Stomach (tissue), 9 donors: Measurements from ENCODE around the gene RALGAPA2. TPM values are rescaled to one million over a fixed set of nuclear protein-coding genes. Genes with fewer than 3 reads are reported as not detected.
A peak's percentile ranks its signal among the peaks of the same experiment; 100 is the strongest.

ENCODE experiments used
- DNase-seq, 2 donors: peaks; one replicate each; pipeline versions ENCODE4 v3.0.0 to v3.0.0-alpha.2; 2013 to 2019
- H3K27ac ChIP-seq, 5 donors: fragments of 200-600 bp in 4 of 5; sonication (generic) in 4 of 5; one replicate each; pipeline ENCODE4 v1.5.1; 2013 to 2019; ENCODE audit warnings: mild to moderate bottlenecking in 1 of 5, moderate library complexity in 1 of 5
- H3K27me3 ChIP-seq, 3 donors: fragments of 200-600 bp; sonication (generic); one replicate each; pipeline ENCODE4 v1.5.1; 2017 to 2019; ENCODE audit warnings: mixed run types in 1 of 3
- H3K36me3 ChIP-seq, 4 donors: fragments of 200-600 bp; sonication (generic); 1 replicate in 3 of 4; 2 replicates in 1 of 4; pipeline ENCODE4 v1.5.1; 2016 to 2019
- H3K4me1 ChIP-seq, 4 donors: fragments of 200-600 bp; sonication (generic); one replicate each; pipeline ENCODE4 v1.5.1; 2016 to 2019
- H3K4me3 ChIP-seq, 4 donors: fragments of 200-600 bp; sonication (generic) in 3 of 4; one replicate each; pipeline ENCODE4 v1.5.1; 2016 to 2019; ENCODE audit warnings: mild to moderate bottlenecking in 1 of 4
- H3K9me3 ChIP-seq, 4 donors: fragments of 200-600 bp; sonication (generic); one replicate each; pipeline ENCODE4 v1.5.1; 2016 to 2019
- CTCF ChIP-seq, 7 experiments: fragments of 450-650 bp in 4 of 7; fragments of 200-600 bp in 3 of 7; sonication (generic) in 3 of 7; IDR thresholded peaks; one replicate each; pipeline ENCODE4 v1.5.1; 2016 to 2019; ENCODE audit warnings: antibody characterized with exemption in 7 of 7, control low read depth in 2 of 7, mild to moderate bottlenecking in 1 of 7
- EP300 ChIP-seq: sonication (generic); formaldehyde crosslinking; IDR thresholded peaks from one replicate; pipeline ENCODE4 v1.6.1; 2017; ENCODE audit warnings: antibody characterized with exemption
- POLR2A ChIP-seq, 4 donors: fragments of 450-650 bp; IDR thresholded peaks; one replicate each; pipeline ENCODE4 v1.6.1; 2016; ENCODE audit warnings: antibody characterized with exemption in 4 of 4, control low read depth in 2 of 4, mild to moderate bottlenecking in 1 of 4, moderate library complexity in 1 of 4
- POLR2AphosphoS5 ChIP-seq, 3 donors: sonication (generic); formaldehyde crosslinking; IDR thresholded peaks; one replicate each; pipeline ENCODE4 v1.6.1; 2016; ENCODE audit warnings: antibody characterized with exemption in 3 of 3
- WGBS, 5 donors: extraction: QIAGEN DNeasy Blood & Tissue Kit in 3 of 5; methylation state at CpG; one replicate each; pipeline versions ENCODE4 v1.1.5 to v1.1.7; 2013 to 2018; 5-methylcytosine and 5-hydroxymethylcytosine counted together
- intact Hi-C: fragments of 100-400 bp; cut with DNase I; formaldehyde crosslinking; loops from one replicate; pipeline ENCODE4 v1.15.1; 2023; ENCODE audit warnings: low total_unique reads
- polyA plus RNA-seq, 3 donors: library from polyadenylated mRNA; stranded (reverse); fragments of 200-250 nt; gene quantifications; one replicate each; pipeline ENCODE4 v1.2.3, GENCODE V29; 2013
- total RNA-seq, 5 donors: library from RNA; depleted of rRNA; stranded (reverse); fragments of >200 nt; gene quantifications; one replicate each; pipeline versions ENCODE4 v1.1.0 to v1.2.3, GENCODE V29; 2014 to 2016
- donor health status: healthy with polysubstance abuse.
- donor health status: Bipolar disorder and iron deficiency.
- donor health status: healthy.

The RALGAPA2 gene
- total and polyA plus RNA-seq, 8 donors: 4.3 to 159 (median 48.7) TPM

DNA sequence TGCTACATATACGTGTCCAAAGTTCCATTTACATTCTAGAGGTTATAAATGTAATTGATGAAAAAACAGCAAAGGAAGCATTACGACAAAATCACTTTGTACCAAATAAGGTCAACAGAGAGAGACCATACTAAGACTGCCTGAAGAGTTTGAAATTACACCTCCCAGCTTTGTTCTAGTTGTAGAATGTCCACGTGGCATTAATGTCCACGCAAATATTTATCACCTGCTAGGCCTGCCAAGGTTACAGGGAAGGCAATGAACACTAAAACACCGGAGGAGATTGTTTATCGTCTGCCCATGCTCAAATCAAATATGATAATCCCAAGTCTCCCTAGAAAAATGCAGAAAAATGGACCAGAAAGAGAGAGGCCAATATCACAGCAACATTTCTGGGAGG lies 6.2 kb downstream of the RALGAPA2 start:
- DNase-seq: peak; percentile 32 to 44
- H3K4me1 ChIP-seq: peaks cover 17 to 76% (median 56%) of the 10 kb centered on the region in 4 donors
- TF ChIP-seq POLR2AphosphoS5 (IDR thresholded peaks at IDR 0.05): peak in 2 of 3 donors; percentile 11 to 18
- TF ChIP-seq POLR2A (IDR thresholded peaks at IDR 0.05): no peak
- no peaks in the 10 kb centered on the region for H3K27me3 ChIP-seq
- WGBS, 5 donors: 28 to 53% (median 46%) methylated on average over 6 of the region's 6 CpGs
- H3K36me3 ChIP-seq: no peaks in the 10 kb centered on the region
- H3K9me3 ChIP-seq: no peaks in the 10 kb centered on the region
- H3K27ac ChIP-seq: peak overlapping the region in 3 of 5 donors; percentile 21 to 59 (median 42)
- intact Hi-C loops: no loop called here
- no peak overlapping the region for H3K4me3 ChIP-seq

GRCh38 chr20:20702330-20703245 lies 9.9 kb downstream of the RALGAPA2 start:
- DNase-seq: no peak
- Histone ChIP-seq H3K4me3 (no peak overlapping the region), H3K36me3 (no peaks in the 10 kb centered on the region), H3K27me3 (no peaks in the 10 kb centered on the region), H3K27ac (no peak overlapping the region), H3K4me1 (peaks cover 10 to 68% (median 44%) of the 10 kb centered on the region in 4 donors), H3K9me3 (no peaks in the 10 kb centered on the region)
- TF ChIP-seq EP300 (no peak), CTCF (IDR thresholded peaks at IDR 0.05) (no peak), POLR2A (IDR thresholded peaks at IDR 0.05) (no peak), POLR2AphosphoS5 (IDR thresholded peaks at IDR 0.05) (no peak)
- intact Hi-C loops: no loop called here
- 78 to 95% (median 91%) methylated on average over 7 of the region's 7 CpGs for WGBS, 5 donors

DNA sequence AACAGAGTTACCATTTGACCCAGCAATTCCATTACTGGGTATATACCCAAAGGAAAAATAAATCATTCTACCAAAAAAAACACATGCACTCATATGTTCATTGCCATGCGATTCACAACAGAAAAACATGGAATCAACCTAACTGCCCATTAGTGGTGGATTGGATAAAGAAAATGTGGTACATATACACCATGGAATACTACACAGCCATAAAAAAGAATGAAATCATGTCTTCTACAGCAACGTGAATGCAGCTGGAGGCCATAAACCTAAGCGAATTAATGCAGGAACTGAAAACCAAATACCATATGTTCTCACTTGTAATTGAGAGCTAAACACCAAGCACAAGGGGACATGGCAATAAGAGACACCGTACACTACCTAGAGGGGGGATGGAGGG lies 12.5 kb downstream of the RALGAPA2 start:
- H3K27me3 ChIP-seq: no peaks in the 10 kb centered on the region
- TF ChIP-seq EP300 (no peak), CTCF (IDR thresholded peaks at IDR 0.05) (no peak), POLR2AphosphoS5 (IDR thresholded peaks at IDR 0.05) (no peak), POLR2A (IDR thresholded peaks at IDR 0.05) (no peak)
- no peak for DNase-seq
- WGBS, 5 donors: 70 to 97% (median 96%) methylated on average over 4 of the region's 4 CpGs
- no peak overlapping the region for H3K4me3 ChIP-seq
- intact Hi-C loops: no loop called here
- H3K36me3 ChIP-seq: no peaks in the 10 kb centered on the region
- no peak overlapping the region for H3K27ac ChIP-seq
- no peaks in the 10 kb centered on the region for H3K9me3 ChIP-seq
- H3K4me1 ChIP-seq: peaks cover 18 to 65% (median 37%) of the 10 kb centered on the region in 4 donors

DNA sequence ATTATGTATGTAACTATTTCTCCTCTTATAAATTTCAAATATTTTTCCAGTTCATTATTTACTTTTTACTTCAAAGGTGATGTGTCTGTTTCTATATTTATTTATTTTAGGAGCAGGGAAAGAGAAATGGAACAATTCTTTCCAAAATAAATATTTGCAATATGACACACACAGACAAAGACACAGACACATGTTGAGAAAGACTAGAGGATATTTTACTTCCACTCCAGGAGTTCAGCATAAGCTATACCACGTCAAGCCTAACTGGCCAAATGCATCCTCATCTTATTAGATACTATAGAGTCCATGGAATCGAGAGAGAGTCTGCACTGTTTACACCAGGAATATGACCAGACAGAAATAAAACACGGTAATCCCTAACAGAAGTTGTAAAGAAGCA lies 13.3 kb downstream of the RALGAPA2 start:
- no peak for DNase-seq
- 41 to 66% (median 48%) methylated on average over 3 of the region's 3 CpGs for WGBS, 5 donors
- H3K36me3 ChIP-seq: no peaks in the 10 kb centered on the region
- H3K27ac ChIP-seq: no peak overlapping the region
- peaks cover 18 to 66% (median 33%) of the 10 kb centered on the region in 4 donors for H3K4me1 ChIP-seq
- no peaks in the 10 kb centered on the region for H3K27me3 ChIP-seq
- no peak for TF ChIP-seq EP300
- TF ChIP-seq POLR2AphosphoS5 (IDR thresholded peaks at IDR 0.05): no peak
- no peak for TF ChIP-seq POLR2A (IDR thresholded peaks at IDR 0.05)
- no peak for TF ChIP-seq CTCF (IDR thresholded peaks at IDR 0.05)
- intact Hi-C loops: no loop called here
- H3K9me3 ChIP-seq: no peaks in the 10 kb centered on the region
- H3K4me3 ChIP-seq: no peak overlapping the region
